Measurements from ENCODE around the gene RELN.

- no peak for TF ChIP-seq POLR2AphosphoS5 (IDR thresholded peaks at IDR 0.05; ENCODE audit: low read depth, low read length)
- TF ChIP-seq POLR2A (IDR thresholded peaks at IDR 0.05; ENCODE audit: low read depth, low read length) = no peak
- no peak for TF ChIP-seq TAF1 (IDR thresholded peaks at IDR 0.05; ENCODE audit: low read depth, low read length)
- TF ChIP-seq SPI1 (IDR thresholded peaks at IDR 0.05; ENCODE audit: low read depth, low read length) = no peak
- no peak for TF ChIP-seq POU2F2 (IDR thresholded peaks at IDR 0.05; ENCODE audit: low read depth, low read length)
- TF ChIP-seq PAX5 (IDR thresholded peaks at IDR 0.05; ENCODE audit: insufficient read depth, low read length, severe bottlenecking) = no peak
Observed at GRCh38 chr7:103704701-103705100, 284.8 kb downstream of the RELN start.
